GM21360 (cell line): ENCODE data around the gene WWP2.
"Not testable (repeated sequence)": the region's sequence is repeated elsewhere in the genome, so short reads cannot be mapped to it uniquely, and the experiment has no call there.

Experiments
- ATAC-seq: cut with Tn5 transposase; IDR thresholded peaks from one replicate; pipeline ENCODE4 v1.9.1; 2021; ENCODE audit warnings: mild to moderate bottlenecking, moderate library complexity; ENCODE audit not compliant: unreplicated experiment

Gene WWP2

DNA sequence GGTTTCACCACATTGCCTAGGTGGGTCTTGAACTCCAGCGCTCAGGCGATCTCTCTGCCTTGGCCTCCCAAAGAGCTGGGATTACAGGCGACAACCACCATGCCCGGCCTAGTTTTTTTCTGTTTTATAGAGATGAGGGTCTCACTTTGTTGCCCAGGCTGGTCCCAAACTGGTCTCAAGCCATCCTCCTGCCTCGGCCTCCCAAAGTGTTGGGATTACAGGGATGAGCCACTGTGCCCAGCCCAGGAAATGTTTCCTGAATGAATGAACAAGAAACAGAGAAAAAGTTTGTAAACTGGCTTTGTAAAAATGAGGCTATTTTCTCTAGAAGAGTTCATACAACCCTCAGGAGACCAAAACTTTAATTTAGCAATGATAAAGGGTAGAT is 68.0 kb downstream of the WWP2 start:
- no peak for ATAC-seq

DNA sequence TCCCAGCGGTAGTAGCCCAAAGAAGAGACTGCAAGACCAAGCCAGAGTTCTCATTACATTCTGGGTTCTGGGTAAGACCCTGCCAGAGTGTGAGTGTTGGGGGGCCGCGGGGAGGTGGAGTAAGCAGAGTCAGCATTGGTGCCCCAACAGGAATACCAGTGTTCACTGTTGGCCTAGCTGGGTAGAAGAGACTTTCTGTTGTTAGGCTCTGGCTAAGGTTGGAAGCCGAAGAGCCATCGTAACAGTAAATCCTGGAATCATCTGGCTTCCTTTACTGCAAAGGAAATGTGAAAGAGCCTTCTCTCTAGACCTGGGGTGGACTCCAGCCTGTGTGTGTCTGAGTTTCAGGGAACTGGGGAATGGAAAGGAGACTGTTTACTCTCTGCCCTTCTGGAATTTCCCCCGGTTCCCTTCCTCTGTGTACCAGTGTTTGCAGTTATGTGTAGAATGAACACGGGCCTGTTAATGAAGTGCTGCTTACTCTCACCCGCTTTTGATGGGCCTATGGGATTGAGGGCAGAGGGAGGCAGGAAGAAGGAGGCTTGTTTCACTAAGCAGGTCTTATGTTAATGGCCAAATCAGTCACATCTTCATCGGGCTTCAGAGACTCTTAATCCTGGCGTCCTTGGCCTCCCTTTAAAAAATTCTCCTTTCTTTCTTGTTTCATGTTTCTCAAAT is 68.5 kb downstream of the WWP2 start:
- no peak for ATAC-seq

DNA sequence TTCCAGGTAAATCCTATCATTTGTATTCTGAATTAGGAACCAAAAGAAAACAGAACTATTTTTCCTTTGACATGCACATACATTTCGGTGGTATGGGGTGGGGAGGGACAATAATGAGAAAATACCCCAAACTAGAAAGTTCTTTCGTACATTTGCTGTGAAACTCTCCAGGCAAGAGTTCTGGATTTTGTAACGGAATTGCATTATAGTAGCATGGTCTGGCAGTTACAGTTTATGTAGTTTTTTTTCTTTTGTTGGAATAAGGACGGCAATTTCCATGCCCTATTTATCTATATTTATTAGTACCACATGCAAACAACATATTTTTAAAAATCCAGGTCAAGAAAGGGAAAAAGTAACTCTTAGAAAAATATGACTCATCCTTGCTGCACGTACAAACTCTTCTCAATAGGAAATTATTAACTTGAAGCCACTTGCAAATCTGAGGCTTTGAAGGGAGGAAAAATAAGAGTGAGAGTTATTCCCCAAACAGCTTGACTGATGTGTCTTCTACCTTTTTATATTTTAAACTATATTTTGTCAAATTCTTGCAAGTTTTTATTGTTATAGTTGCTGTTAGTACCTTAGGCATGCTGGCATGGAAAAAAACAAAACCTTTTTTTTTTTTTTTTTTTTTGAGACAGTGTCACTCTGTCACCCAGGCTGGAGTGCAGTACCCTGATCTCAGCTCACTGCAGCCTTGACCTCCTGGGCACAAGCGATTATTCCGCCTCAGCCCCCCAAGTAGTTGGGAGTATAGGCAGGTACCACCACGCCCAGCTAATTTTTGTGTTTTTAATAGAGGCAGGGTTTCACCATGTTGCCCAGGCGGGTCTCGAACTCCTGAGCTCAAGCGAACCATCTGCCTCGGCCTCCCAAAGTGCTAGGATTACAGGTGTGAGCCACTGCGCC is 69.3 kb downstream of the WWP2 start:
- ATAC-seq, result no peak

DNA sequence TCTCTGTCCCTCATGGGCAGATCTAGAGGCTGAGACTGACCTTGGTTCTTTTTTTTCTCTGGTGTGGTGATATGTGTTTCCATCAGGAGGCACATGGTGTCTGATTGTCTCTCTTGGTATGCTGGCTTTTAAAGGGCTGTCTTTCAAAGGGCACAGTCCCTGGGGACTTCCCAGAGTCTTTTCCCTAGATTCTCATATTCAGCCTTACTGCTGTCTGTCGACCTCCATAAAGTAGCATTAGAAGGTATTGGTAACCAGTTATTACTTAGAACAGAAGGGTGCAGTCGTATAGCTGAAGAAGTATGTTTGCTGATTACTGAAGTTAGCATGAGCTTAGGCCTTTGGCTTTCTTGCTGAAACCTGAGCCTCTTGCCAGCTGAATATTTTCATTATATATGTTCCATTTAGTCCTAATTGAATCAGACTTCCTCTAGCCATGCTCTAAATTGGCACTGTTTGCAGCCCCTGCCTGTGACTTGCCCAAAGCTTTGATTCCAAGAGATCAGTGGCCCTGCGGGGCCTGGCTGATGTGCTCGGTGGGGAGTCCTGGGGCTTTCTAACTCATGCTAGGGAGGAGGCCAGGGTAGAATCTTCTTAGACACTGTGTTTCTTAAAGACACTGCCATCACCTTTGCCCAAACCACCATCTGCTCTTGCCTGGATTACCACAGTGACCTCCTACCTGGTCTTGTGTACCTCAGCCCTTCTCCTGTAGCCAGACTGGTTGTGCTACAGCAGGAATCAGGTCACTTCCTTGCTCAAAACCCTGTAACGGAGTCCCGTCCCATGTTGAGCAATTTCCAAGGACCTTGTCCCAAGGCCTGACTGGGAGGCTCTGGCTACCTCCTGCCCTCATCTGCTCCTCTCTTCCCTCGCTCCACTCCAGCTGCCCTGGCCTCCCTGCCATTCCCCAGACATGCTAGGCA is 71.5 kb downstream of the WWP2 start:
- no peak for ATAC-seq

DNA sequence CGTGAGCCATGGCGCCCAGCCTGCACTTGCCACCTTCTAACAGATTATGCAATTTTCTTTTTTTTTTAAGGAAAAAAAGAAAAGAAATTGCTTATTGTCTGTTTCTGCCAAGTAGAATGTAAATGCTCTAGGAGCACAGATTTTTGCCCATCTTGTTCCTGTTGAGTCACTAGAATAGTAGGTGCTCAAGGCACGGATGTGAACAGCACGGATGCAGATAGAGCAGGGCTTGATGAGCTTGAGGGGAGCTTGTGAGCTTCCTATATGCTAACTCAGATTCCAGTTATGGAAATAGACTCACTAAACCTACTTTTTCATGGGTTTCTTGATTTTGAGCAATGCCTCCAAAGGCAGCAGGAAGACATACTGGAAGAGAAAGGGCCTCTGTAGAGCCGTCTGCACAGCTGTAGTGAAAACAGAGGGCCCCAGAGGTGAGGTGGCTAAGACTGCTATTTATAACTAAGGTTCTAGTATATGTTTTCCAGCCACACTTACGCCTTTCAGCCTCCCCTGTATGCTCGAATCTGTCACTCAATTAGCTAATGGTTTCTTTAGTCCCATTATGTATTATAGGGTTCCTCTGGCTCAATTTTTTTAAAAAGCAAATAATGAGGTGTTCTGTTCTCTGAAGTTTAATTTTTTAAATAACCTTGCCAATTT is 72.8 kb downstream of the WWP2 start:
- no peak for ATAC-seq

DNA sequence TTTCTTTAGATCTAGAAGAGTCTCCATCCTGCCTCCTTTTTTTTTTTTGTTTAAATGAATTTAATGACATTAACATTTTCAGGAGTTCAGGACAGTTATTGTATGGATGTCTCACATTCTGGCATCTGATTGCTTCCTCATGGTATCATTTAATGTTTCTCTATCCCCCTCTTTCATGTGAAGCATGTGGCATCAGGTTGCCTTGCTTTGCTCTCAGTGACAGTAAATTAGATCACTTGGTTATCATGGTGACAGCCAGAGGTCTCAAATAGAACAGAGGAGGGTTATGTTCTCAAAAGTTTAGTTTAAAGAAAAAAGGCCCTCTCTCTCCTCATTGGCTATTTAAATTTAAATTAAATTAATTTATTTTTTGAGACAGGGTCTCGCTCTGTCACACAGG is 74.1 kb downstream of the WWP2 start:
- no peak for ATAC-seq

DNA sequence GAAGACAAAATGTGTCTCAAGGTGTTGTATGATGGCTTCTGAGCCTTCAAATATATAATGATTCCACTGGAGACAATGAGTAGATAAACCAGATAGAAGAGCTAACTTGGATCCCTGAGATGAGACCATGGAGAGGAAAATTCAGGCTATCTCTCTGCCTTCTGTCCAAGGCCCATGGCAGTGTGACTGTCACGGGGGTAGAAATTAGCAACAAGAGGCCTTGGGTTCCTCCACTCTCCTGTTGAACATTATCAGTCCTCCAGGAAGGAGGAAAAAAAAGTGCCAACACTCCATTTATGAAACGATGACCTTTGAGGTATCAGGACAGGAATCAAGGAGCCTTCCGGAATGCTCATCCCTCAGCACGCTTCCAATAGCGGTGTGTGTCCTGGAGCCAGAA is 75.2 kb downstream of the WWP2 start:
- ATAC-seq, result no peak

DNA sequence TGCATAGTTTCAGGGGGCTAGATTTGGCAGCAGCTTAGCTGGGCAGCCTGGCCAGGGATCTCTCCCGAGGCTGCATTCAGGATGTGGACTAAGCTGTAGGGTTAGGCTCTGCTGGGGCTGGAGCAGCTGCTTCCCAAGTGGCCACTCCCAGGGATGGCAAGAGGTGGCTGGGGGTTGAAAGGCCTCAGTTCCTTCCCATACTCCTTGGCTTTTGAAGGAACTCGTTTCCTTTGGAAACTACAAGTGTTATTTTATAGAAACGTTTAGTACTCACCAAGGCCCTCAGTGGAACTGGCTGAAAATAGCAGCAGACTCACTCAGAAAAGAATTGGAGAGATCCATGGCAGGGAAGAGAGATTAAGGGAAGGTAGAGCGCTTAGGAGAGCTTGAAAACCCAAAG is 76.4 kb downstream of the WWP2 start:
- no peak for ATAC-seq

DNA sequence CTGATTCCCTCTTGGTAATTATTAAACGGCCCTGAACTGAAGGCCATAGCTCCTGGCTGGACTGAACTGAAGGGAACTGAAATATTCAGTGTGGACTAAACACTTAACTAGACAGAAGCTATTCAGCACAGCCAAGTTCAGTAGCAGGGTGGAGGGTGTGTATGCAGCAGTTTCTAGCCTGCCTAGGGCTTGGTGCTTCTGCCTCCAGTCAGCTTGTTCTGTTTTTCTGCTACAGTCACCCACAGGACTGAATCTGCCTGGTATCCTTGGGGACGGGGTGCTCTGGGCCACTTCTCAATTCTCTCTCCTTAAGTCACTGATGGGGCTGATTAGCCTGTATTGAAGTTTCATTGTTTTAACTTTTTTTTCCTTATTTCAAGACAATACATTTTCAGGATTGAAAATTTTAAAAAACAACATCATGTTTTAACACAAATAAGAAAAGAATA is 77.1 kb downstream of the WWP2 start:
- no peak for ATAC-seq

DNA sequence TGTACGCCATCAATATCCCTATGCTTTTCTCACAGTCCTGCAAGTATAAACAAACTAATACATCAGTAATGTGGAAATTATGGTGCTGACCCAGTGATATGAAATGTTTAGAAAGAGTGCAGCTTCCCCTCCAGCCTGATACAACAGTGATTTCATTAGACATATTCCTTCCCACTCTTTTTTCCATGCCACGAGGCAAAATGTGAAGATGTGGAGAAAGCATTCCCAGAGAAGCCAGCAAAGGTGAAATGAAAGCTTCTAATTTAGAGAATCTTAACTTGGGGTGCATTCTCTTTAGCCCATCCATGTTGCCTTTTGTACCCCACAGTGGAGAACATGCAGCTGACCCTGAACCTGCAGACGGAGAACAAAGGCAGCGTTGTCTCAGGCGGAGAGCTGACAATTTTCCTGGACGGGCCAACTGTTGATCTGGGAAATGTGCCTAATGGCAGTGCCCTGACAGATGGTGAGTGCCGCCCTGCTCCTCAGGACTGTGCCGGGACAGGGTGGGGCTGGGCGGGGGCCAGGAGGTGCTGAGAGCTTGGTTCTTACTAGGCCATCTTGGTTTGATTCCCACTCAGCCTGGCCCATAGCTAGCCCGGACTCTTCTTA is 77.8 kb downstream of the WWP2 start:
- no peak for ATAC-seq

DNA sequence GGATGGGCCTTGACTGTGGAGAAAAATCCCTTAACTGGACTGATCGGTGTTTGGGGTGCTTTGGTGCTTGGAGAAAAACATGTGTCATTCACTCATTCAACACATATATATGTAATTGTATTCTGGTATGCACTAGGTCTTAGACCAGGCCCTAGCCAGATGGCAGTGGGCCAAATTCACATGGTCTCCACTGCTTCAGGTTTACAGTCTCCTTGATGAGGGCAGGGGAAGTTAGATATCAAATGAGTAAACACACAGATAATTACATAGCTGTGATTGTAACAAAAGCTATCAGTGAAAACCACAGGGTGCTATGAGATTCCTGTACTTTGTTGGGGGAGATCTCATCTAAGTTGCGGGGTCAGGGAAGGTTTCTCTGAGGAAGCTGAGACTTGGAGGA is 78.8 kb downstream of the WWP2 start:
- no peak for ATAC-seq

DNA sequence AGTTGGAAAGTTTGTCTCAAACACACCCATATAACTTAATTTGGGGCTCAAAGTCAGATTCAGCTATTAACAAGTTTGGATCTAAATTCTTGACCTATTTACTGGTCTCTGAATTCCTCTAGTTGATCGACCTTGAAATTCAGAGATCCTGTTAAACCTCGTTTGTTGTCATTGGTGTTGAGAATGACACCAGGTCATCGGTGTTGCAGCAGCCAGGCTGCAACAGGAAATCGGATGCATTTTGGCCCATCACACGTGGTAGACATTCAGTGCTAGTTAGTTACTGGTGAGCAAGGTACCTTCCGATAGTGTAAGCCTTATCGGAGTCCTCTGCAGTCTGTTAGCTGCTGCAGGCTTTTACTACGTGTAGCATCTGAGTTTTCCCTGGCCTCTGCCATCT is 82.3 kb downstream of the WWP2 start:
- no peak for ATAC-seq

DNA sequence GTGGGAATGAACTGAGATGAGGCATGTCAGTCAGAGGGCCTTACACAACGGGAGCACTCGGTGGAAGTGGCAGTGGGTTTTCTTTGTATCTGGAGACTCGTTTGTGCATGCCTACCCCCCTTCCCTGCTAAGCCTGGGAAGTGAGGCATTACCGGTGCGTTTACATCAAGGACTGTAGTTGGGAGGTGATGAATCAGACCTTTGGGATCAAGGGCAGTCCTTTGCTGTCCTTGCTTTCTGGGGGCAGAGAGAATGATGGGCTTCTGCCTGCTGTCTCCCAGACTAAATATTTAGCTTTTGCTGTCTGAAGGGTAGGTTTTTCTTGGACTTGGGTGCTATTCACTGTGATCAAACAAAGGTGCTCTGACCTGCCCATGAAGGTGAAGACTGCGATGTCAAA is 83.0 kb downstream of the WWP2 start:
- no peak for ATAC-seq

DNA sequence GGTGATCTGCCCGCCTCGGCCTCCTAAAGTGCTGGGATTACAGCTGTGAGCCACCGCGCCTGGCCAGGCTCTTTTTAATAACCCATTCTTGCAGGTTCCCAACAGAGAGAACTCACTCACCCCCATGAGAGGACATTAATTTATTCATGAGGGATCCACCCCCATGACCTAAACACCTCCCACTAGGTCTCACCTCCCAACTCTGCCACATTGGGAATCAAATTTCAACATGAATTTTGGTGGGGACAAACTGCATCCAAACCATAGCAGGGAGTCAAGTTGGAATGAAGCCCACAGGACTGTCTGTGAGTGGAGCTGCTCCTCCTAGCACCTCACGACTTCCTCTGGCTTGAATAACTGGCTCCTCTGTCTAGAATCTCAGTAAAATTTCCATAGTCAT is 85.5 kb downstream of the WWP2 start:
- ATAC-seq, result no peak

DNA sequence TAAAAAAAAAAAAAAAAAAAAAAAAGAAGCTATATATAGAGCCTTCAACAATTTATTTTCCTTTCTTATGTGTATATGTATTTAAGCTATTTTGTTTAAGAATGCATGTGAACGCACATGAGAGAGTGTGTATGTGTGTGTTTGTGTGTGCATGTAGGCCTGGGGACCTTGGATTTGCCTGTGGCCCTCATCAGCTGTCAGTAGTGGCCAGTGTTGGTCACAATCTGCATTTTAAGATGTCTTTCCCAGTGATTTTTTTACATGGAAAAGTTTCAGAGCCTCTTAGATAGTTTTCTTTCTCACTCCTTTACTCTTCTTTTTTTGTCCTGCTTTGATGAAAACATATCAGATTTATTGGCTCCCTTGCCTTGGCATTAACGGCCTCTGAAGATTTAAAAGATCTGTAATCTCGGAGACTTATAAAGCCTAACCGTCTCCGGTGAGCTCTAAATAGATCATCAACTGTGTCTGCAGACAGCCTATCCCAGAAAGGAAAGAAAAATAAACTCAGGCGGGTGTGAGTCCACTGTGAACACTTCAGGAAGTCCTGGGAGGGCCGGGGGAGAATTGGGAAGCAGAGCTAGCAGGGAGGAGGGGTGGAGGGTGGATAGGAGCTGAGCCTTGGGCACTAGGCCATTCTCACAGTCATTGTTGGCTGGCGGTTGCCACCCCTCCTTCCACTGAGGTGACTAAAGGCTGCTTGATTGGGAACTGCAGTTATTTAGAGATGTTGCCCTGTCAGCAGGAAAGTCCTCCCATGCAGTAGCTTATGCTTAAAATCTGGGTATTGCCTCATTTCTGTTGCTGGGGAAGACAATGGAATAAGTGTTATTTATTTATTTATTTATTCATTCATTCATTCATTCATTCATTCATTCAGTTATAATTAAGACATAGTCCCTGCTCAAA is 86.8 kb downstream of the WWP2 start:
- no peak for ATAC-seq

DNA sequence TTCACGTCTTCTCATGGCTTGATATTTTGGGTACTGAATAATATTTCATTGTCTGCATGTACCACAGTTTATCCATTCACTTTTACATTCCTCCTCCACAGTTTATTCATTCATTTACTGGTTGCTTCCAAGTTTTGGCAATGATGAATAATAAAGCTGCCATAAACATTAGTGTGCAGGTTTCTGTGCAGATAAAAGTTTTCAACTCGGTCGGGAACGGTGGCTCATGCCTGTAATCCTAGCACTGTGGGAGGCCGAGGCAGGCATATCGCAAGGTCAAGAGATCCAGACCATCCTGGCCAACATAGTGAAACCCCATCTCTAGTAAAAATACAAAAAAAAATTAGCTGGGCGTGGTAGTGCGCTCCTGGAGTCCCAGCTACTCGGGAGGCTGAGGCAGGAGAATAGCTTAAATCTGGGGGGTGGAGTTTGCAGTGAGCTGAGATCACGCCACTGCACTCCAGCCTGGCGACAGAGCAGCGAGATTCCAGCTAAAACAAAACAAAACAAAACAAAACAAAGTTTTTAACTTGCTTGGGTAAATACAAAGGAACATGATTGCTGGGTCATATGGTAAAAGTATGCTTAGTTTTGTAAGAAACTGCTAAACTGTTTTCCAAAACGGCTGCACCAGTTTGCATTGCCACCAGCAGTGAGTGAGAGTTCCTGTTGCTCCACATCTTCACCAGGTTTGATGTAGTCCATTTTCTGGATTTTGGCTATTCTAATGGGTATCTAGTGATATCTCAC is 89.5 kb downstream of the WWP2 start:
- ATAC-seq, result no peak

DNA sequence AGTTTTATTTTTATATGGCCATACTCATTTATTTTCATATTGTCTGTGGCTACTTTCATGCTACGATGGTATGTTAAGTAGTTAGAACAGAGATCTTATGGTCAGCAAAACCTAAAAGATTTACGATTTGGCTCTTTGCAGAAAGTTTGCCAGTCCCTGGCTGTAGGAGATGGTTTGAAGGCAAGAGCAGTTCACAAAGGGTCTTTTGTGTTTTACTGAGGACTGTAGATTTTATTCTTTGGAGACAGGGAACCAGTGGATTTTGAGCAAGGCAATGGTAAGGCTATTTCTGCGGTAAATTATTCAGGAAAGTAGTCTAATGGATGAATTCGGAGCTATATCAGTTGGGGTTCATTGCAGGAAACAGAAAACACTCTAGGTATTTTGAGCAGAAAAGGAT is 90.7 kb downstream of the WWP2 start:
- no peak for ATAC-seq

DNA sequence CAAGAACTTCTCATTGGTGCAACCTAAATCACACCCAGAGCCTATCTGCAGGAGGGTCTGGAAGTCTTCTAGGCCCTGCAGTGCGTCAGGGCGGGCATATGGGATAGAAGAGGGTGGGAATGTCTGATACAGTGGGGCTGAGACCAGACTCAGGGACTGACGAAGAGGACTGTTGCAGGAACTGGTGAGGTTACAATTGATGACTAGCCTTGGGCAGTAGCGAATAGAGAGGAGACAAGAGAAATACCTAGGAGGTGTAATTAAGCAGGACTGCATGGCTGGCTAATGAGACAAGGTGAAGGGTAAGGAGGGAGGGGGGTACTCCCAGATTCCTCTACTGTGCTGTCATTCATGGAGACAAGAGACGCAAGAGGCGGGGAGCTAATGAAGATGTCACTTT is 91.3 kb downstream of the WWP2 start:
- ATAC-seq, result no peak

DNA sequence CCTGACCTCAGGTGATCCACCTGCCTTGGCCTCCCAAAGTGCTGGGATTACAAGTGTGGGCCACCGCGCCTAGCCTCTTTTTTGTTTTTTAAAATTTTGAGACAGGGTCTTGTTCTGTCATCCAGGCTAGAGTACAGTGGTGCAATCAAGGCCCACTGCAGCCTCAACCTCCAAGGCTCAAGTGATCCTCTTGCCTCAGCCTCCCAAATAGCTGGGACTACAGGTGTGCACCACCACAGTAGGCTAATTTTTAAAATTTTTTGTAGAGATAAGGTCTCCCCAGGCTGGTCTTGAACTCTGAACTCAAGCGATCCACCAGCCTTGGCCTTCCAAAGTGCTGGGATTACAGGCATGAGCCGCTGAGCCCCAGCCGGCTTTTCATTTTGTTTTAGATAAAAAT is 92.6 kb downstream of the WWP2 start:
- ATAC-seq, result not testable (repeated sequence)
